ENCODE results near the gene SNX6.

GRCh38 chr14:34660796-34661195 is 30.8 kb upstream of the SNX6 start:
- TF ChIP-seq CTCF (IDR thresholded peaks at IDR 0.05) (no peak), EP300 (IDR thresholded peaks at IDR 0.05) (no peak), POLR2A (IDR thresholded peaks at IDR 0.05) (no peak)

Measured in tibial nerve (tissue), 4 donors.